ENCODE measurements around the gene MAFG.

The MAFG gene

DNA sequence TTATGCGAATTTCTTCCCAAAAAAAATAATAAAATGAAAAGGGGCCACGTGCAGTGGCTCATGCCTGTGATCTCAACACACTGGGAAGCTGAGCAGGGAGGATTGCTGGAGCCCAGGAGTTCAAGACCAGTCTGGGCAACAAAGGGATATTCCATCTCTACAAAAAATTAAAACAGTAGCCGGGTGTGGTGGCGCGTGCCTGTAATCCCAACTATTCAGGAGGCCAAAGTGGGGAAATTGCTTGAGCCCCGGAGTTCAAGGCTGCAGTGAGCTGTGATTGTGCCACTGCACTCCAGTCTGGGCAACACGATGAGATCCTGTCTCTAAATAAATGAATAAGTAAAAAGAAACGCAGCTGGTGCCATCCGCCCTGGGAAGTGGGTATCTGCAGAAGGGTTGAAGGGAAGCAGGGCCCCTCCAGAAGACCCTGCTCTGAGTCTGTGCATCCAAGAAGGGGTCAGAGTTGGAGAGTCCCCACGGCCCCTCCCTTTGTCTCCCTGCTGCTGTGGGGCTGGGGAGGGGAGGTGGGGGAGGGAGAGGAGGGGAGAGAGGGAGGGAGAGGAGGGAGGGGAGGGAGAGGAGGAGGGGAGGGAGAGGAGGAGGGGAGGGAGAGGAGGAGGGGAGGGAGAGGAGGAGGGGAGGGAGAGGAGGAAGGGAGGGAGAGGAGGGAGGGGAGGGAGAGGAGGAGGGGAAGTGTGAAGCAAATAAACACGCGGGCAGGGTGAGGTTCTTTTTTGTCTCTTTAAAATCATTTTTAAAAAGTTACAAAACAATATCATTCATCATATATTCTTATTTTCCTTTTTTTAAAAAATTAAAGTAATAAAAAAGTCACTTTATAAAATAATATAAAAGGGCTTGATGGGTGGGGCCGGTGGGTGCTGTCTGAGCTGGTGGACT lies 24.5 kb upstream of the MAFG start:
- Histone ChIP-seq H3K27ac (no peak overlapping the region), H3K4me2 (peak overlapping the region; percentile 22; the same call in 1 of the 2 replicates), H3K4me3 (no peak overlapping the region), H3K9me3 (no peaks in the 10 kb centered on the region), H4K20me1 (no peaks in the 10 kb centered on the region), H3K36me3 (no peaks in the 10 kb centered on the region), H3K9ac (no peak overlapping the region), H3K27me3 (peaks cover 6% of the 10 kb centered on the region), H3K4me1 (peaks cover 13% of the 10 kb centered on the region)
- TF ChIP-seq Cebpa-rat (IDR thresholded peaks at IDR 0.05), result no peak

DNA sequence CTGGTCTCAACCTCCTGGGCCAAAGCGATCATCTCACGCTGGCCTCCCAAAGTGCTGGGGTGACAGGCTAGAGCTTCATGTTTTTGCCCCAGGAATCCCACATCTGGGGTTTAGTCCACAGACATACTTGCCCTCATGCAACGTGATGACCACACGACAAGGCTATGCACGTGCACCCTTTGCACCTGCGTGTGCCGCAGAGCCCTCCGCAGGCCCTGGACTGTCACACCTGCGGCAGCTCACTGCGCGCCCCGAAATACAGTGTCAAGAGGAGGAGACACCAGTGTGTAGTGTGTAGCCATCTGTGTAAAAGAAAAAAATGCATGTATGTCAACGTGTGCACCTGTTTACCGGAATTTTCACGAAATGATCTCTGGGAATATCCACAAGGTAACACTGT lies 23.0 kb upstream of the MAFG start:
- no peak for TF ChIP-seq Cebpa-rat (IDR thresholded peaks at IDR 0.05)
- Histone ChIP-seq H3K4me2 (no peak overlapping the region), H3K4me1 (peaks cover 13% of the 10 kb centered on the region), H3K27me3 (no peaks in the 10 kb centered on the region), H4K20me1 (no peaks in the 10 kb centered on the region), H3K4me3 (no peak overlapping the region), H3K9ac (no peak overlapping the region), H3K27ac (no peak overlapping the region), H3K36me3 (no peaks in the 10 kb centered on the region), H3K9me3 (no peaks in the 10 kb centered on the region)

DNA sequence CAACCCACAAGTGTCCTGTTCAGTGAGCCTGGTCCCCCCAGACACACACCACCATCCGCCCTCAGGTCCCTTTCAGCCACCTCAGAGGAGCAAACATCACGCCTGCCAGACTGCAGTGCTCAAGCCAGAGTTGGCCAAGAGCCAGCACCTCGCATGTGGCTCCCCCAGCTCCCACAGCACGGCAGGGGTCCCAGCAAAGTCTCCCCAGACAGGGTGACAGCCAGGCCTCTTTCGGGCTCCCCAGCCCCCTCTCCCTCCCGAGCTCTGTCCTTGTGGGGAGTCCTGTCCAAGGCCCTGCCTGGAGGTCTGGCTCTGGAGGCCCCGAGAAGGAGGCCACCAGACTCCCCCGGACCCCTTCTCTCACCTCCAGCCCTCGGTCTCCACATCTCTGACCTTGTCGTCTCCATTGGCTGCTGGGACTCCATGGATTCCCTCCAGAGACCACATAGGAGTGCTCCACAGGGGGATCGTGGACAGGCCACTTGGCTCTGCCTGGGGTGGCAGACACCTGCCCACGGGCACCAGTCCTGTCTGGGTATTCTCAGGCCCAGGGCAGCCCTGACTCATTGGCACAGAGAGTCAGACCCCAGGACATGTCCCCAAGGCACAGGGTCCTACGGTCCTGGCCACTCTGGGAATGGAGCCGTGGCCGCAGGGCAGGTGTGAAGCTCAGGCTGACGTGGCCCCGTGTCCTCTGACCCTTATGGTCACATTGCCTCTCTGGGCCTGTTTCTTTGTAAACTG lies 21.3 kb upstream of the MAFG start:
- Histone ChIP-seq H3K4me2 (no peak overlapping the region; the same call in 1 of the 2 replicates), H3K27ac (no peak overlapping the region), H3K4me3 (no peak overlapping the region), H3K4me1 (peaks cover 25% of the 10 kb centered on the region), H4K20me1 (no peaks in the 10 kb centered on the region), H3K9ac (no peak overlapping the region), H3K27me3 (no peaks in the 10 kb centered on the region), H3K36me3 (no peaks in the 10 kb centered on the region), H3K9me3 (no peaks in the 10 kb centered on the region)
- TF ChIP-seq Cebpa-rat (IDR thresholded peaks at IDR 0.05), result no peak

DNA sequence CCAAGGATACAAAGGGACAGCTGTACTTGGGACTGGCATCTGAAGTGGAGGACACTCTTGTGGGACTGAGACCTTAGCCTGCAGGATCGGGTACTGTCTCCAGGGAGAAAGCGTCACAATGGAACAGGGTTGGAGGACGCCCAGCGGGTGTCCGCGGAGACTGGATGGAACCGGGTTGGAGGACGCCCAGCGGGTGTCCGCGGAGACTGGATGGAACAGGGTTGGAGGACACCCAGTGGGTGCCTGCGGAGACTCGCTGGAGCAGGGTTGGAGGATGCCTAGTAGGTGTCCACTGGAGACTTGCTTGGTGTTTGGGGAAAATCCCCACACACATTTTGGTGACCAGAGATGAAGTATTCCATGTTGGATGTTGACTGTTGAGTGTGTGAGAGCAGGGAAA lies 19.7 kb upstream of the MAFG start, which contains the start of gene MYADML2:
MYADML2 (minus strand) TSS at position 45 of the 400 bp plus-strand sequence. CDS start 5,492 bp downstream, outside the sequence.
- Histone ChIP-seq H3K4me2 (no peak within 1 kb of the TSS), H3K36me3 (no peaks in the 10 kb centered on the region), H3K27me3 (no peaks in the 10 kb centered on the region), H3K4me3 (no peak within 1 kb of the TSS), H3K27ac (no peak within 1 kb of the TSS), H3K9ac (no peak within 1 kb of the TSS), H3K9me3 (no peaks in the 10 kb centered on the region), H4K20me1 (no peaks in the 10 kb centered on the region), H3K4me1 (peaks cover 33% of the 10 kb centered on the region)
- TF ChIP-seq Cebpa-rat (IDR thresholded peaks at IDR 0.05), result no peak

DNA sequence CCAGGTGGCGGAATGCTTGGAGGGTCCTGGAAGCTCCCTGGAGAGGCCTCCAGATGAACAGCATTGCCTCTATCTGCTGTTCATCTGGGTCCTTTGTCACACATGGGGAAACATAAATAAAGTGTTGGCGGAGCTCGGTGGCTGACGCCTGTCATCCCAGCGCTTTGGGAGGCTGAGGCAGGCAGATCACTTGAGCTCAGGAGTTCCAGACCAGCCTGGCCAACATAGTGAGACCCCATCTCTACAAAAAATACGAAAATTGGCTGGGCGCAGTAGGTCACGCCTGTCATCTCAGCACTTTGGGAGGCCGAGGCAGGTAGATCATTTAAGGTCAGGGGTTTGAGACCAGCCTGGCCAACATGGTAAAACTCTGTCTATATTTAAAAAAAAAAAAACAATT lies 17.3 kb upstream of the MAFG start:
- no peaks in the 10 kb centered on the region for H3K36me3 ChIP-seq
- H3K27me3 ChIP-seq, result no peaks in the 10 kb centered on the region
- H3K4me1 ChIP-seq, result peaks cover 57% of the 10 kb centered on the region
- no peaks in the 10 kb centered on the region for H3K9me3 ChIP-seq
- TF ChIP-seq Cebpa-rat (IDR thresholded peaks at IDR 0.05), result no peak
- H3K27ac ChIP-seq, result no peak overlapping the region
- H4K20me1 ChIP-seq, result no peaks in the 10 kb centered on the region
- no peak overlapping the region for H3K4me3 ChIP-seq
- H3K9ac ChIP-seq, result no peak overlapping the region
- H3K4me2 ChIP-seq, result no peak overlapping the region

DNA sequence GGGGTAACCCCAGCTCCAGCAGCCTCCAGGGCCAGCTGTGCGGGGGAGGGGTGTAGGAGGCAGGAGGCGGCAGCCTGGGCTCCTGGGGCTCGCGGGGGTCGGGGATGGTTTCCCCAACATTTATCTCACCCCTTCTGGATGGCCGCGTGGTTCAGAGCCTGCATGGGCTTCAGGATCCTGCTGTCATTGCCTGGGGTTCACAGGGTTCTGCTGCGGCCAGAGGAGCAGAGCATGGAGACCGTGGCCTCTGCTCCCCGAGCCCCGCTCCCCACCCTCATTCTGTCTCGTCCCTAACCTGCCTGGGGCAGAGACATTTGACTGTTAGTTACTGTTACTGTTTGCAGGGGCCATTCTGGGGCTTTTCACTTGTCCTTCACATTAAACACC lies 14.6 kb upstream of the MAFG start:
- no peaks in the 10 kb centered on the region for H3K27me3 ChIP-seq
- H3K36me3 ChIP-seq, result no peaks in the 10 kb centered on the region
- peak overlapping the region; percentile 36; the same call in 1 of the 2 replicates for H3K4me3 ChIP-seq
- no peak for TF ChIP-seq Cebpa-rat (IDR thresholded peaks at IDR 0.05)
- H3K4me2 ChIP-seq, result peak overlapping the region; percentile 100
- peaks cover 77% of the 10 kb centered on the region for H3K4me1 ChIP-seq
- H3K9me3 ChIP-seq, result no peaks in the 10 kb centered on the region
- no peaks in the 10 kb centered on the region for H4K20me1 ChIP-seq
- 0 out of 2 replicates have a peak overlapping the region, but pooled peaks have one; percentile 47 for H3K27ac ChIP-seq
- no peak overlapping the region for H3K9ac ChIP-seq

DNA sequence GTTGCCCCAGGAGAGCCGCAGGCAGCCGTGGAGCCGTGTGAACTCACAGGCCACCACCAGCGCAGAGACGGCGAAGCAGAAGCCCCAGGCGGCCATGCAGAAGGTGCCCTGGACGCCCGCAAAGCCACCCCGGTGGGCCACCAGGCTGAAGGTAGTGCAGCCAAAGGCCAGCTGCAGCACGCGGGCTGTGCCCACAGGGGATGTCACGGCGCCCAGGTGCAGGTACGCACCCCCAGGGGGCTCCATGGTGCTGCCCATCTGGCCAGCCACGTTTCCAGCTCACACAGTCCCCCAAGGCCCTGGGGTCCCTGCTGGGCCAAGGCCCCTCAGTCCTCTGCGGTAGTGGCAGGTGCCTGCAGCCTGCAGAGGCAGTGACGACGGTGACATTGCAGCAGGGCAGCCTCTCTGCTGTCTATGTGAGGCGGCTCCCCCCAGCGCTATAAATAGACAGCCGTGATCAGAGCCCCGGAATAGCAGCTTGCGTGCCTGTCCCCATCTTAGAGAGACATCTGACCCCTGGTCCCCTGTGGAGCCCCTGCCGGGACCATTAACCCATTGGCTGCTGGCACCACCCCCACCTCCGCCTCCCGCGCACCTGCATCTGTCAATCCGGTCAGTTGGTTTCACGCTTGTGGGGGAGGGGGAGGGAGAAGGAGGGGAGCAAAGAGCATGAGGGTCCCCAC lies 14.1 kb upstream of the MAFG start:
- Histone ChIP-seq H3K27me3 (no peaks in the 10 kb centered on the region), H3K9me3 (no peaks in the 10 kb centered on the region), H3K4me3 (peak overlapping the region; percentile 36; the same call in 1 of the 2 replicates), H3K27ac (peak overlapping the region; percentile 47), H3K4me1 (peaks cover 79% of the 10 kb centered on the region), H3K9ac (0 out of 2 replicates have a peak overlapping the region, but pooled peaks have one; percentile 42), H4K20me1 (no peaks in the 10 kb centered on the region), H3K36me3 (no peaks in the 10 kb centered on the region), H3K4me2 (peak overlapping the region; percentile 100)
- no peak for TF ChIP-seq Cebpa-rat (IDR thresholded peaks at IDR 0.05)

DNA sequence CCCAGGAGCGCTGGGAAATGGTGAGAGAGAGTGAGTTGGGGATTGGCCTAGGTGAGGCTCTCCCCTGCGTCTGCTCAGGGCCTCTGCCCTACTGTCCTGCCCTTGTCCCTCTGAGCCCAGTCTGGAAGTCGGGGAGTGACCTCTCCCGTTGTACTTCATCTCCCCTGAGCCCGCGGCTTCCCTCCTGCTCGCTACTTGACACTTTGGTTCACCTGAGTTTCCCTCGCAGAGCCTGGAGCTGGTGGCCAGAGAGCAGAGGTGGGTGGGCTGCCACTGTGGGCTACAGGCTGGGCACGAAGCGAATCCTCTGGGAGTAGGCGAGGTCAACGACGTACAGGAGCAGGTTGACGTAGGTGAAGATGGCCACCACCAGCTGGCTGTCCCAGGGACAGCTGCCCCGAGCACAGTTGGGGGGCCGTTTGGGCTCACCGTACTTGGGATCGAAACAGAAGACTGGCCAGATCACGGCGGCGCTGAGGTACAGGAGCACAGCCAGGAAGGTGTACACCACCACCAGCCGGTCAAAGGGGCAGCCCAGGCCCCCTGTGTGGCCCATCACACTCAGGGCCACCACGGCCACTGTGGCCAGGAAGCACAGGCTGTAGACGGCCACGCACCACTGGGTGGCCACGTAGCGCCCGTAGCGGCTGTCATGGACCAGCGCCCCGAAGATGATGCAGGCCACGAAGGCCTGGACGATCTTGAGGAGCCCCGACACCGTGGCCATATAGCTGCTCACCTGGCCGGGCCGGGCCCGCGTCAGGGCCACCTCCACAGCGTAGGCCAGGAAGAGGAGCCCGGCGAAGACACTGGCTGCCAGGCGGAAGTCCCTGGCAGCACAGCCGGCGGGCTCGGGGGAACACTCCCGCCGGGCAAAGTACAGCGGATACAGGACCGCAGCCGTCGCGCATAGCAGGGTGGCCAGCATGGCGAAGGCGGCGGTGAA lies 13.3 kb upstream of the MAFG start:
- Histone ChIP-seq H3K27ac (peak overlapping the region; percentile 47), H3K4me2 (peak overlapping the region; percentile 100)

More for the DNA sequence above, 13.3 kb upstream of the MAFG start:
- H3K4me1 ChIP-seq, result peaks cover 87% of the 10 kb centered on the region
- no peaks in the 10 kb centered on the region for H3K27me3 ChIP-seq
- no peaks in the 10 kb centered on the region for H3K36me3 ChIP-seq
- H3K9me3 ChIP-seq, result no peaks in the 10 kb centered on the region
- no peaks in the 10 kb centered on the region for H4K20me1 ChIP-seq
- H3K4me3 ChIP-seq, result 0 out of 2 replicates have a peak overlapping the region, but pooled peaks have one; percentile 36
- H3K9ac ChIP-seq, result 0 out of 2 replicates have a peak overlapping the region, but pooled peaks have one; percentile 42
- no peak for TF ChIP-seq Cebpa-rat (IDR thresholded peaks at IDR 0.05)
